Spleen (tissue), 7 donors: Measurements from ENCODE around the gene PPTC7.

Experiments used
- POLR2A ChIP-seq, 3 donors: fragments of 450-650 bp; IDR thresholded peaks; one replicate each; pipeline ENCODE4 v1.5.1; 2017; ENCODE audit warnings: antibody characterized with exemption in 3 of 3, mild to moderate bottlenecking in 1 of 3
- TF ChIP-seq, protein P1 (sequence below), 11 experiments: fragments of 200-600 bp in 7 of 11; fragments of 450-650 bp in 4 of 11; sonication (generic) in 4 of 11; IDR thresholded peaks in 8 of 11; conservative IDR thresholded peaks in 3 of 11; 1 replicate in 7 of 11; 2 replicates in 4 of 11; pipeline versions ENCODE4 v1.4.0 to v1.8.0; 2016 to 2021; ENCODE audit warnings: antibody characterized with exemption in 11 of 11, inconsistent platforms in 4 of 11, mild to moderate bottlenecking in 1 of 11
- donor health status: DM: no; HTN: no; CAD: no; lungs with moderate emphysema.
- donor health status: DM: no; HTN: no; CAD: no.
- donor health status: DM: no; HTN: no; CAD: no.

DNA sequence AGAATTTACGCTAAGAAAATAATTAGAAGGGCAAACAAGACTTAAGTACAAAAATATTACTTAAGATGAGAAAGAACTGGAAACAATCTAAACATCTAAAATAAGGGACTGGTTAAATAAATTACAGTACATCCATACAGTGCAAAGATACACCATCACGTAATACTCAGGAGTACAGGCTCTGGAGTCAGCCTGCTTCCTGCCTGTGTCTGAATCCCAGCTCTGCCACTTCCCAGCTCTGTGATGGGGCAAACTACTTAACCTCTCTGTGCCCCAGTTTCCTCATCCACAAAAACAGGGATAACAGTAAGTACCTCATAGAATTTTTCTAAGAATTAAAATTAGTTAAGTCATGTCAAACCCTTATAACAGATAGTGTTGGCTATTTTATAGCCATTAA is 36.0 kb downstream of the PPTC7 start:
- TF ChIP-seq, protein P1, sequence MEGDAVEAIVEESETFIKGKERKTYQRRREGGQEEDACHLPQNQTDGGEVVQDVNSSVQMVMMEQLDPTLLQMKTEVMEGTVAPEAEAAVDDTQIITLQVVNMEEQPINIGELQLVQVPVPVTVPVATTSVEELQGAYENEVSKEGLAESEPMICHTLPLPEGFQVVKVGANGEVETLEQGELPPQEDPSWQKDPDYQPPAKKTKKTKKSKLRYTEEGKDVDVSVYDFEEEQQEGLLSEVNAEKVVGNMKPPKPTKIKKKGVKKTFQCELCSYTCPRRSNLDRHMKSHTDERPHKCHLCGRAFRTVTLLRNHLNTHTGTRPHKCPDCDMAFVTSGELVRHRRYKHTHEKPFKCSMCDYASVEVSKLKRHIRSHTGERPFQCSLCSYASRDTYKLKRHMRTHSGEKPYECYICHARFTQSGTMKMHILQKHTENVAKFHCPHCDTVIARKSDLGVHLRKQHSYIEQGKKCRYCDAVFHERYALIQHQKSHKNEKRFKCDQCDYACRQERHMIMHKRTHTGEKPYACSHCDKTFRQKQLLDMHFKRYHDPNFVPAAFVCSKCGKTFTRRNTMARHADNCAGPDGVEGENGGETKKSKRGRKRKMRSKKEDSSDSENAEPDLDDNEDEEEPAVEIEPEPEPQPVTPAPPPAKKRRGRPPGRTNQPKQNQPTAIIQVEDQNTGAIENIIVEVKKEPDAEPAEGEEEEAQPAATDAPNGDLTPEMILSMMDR (IDR thresholded peaks at IDR 0.05 in 8 of 11, conservative IDR thresholded peaks at IDR 0.05 in 3 of 11) = no peak
- no peak for TF ChIP-seq POLR2A (IDR thresholded peaks at IDR 0.05)
